GM18511 (cell line): Measurements from ENCODE around the gene HAGHL.
"Not testable (repeated sequence)": the region's sequence is repeated elsewhere in the genome, so short reads cannot be mapped to it uniquely, and the experiment has no call there.

Experiments
- ATAC-seq: cut with Tn5 transposase; IDR thresholded peaks from one replicate; pipeline ENCODE4 v1.9.1; 2021; ENCODE audit warnings: mild to moderate bottlenecking, moderate library complexity; ENCODE audit not compliant: unreplicated experiment

The HAGHL gene

DNA sequence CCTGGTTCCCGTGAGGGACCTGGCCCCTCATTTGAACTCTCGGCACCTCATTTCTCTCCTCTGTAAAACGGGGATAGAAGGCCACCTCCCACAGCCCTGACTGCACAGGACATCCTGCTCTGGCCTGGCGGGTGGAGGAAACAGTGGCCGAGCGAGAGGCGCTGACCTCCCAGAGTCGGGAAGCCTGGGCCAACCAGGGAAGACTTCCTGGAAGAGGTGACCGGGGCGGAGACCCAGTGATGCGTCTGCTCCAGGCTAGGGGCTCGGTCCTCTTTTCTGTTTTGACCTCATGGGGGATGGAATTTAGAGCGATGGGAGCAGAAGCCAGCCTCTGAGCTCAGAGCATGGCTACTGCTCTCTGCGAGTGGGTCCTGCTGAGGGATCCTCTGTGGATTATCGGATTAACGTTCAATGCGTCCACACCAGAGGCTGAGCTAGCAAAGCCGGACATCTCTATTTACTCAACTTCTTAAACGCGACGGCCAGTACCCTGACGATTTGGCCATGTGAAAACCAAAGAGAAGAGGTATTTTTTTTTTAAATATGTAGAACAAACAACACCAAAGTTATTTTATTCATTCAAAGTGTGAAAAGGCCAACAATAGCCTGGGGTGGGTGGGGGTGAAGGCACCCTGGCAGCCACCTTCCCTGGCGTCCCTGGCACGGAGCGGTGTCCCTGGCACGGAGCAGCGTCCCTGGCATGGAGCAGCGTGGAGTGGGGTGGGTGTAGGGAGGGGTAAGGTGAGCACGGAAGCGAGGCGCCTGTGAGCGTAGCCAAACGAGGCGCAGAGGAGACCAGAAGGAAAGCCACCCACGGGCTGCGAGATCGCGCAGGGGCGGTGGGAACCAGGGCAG, 24.5 kb downstream of the HAGHL start:
- no peak for ATAC-seq

DNA sequence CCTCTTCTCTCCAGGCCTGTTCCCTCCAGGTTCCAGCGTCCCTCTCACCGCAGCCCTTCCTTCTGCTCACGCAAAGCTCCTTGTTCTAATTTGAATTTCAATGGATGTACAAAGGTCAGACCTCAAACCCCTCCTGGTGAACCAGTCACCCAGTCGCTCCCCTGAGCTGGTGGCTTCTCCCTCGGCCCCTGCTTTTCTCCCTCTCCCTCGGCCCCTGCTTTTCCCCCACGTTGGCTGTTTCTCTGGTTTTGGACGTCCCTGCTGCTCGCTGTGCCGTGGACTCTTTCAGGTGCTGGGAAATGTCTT, 25.1 kb downstream of the HAGHL start:
- ATAC-seq: no peak

DNA sequence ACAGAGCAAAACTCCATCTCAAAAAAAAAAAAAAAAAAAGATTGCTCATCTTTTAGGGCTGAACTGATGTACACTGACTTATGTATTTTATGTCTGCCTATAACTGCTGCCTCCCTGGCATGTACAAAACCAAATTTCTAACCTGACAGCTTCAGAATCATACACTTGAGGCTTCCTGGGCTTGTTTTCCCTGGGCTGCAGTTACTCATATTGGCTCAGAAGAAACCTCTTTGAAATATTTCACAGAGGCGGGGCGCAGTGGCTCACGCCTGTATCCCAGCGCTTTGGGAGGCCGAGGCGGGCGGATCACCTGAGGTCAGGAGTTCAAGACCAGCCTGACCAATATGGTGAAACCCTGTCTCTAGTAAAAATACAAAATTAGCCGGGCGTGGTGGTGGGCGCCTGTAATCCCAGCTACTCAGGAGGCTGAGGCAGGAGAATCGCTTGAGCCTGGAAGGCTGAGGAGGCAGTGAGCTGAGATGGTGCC, 27.3 kb downstream of the HAGHL start:
- ATAC-seq: not testable (repeated sequence)

DNA sequence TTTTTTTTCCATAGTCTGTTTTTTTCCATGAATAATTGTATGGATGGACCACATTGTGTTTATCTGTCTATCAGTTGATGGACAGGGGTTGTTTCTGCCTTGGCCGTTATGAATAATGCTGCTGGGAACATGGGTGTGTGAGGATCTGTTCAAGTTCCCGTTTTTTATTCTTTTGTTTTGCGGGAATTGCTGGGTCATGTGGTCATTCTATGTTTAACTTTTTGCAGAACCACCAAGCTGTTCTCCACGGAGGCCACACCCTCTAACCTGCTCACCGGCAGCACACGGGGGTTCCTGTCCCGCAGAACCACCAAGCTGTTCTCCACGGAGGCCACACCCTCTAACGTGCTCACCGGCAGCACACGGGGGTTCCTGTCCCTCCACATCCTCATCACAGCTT, 27.8 kb downstream of the HAGHL start:
- no peak for ATAC-seq

DNA sequence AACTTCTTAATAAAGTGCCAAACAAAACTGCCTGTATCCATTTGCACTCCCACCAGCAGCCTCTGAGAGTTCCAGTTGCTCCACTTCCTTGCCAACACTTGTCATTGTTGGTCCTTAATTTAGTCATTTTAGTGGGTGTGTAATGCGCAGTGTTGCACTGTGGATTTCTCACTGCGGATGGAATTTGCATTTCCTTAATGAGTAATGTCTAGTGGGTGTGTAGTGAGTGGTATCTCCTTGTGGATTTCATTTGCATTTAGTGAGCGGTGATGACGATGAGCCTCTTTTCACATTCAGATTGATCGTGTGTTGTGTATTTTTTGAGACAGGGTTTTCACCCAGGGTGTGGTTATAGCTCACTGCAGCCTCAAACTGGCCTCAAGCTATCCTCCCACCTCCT, 29.5 kb downstream of the HAGHL start:
- ATAC-seq: no peak

DNA sequence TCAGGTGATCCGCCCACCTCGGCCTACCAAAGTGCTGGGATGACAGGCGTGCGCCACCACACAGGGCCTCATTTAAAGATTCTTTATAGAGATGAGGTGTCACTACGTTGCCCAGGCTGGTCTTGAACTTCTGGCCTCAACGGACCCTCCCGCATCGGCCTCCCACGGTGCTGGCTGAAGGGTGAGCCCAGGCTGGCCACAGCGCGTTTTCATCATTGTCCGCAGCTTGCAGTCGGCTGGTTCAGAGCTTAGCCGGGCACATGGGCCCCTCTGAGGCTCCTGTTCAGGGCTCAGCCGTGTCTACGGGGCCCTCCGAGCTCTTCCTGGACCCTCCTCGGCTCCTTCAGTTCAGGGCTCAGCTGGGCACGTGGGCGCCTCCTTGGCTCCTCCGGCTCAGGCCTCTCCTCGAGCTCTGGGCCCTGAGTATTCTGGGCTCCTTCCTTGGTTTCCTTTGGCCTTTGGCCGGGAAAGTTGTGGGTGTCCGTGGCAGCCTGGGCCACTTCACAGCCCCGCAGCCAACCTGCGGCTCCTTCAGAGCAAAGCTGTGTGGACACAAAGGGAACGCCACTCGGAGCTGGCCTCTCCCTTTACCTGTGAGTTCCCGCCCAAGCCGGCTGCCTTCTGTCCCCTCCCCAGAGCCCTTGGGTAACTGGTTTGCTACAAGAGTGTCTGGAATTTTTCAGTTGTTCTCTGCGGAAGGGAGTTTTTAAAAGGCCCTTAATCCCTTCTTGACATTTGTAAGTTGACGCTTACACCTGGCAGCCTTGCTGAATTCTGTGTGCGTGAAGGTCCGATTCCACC, 32.4 kb downstream of the HAGHL start:
- no peak for ATAC-seq

DNA sequence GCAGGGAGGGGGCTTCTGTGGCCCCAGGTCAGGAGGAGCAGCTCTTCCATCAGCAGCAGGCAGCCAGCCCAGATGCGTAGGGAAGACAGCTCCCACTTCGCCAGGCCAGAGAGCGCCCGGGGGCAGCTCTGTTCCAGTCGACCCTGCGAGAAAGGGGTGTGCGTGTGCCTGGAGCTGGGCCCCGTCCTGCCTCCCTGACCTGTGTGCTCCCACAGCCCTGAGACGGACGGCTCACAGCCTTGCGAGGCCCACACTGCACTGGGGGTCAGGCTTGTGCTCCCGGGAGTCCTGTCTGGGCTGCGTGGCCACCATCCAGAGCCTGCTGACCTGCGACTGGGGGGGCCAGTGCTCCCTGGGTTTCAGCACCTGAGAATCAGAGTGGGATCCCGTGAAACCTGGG, 33.2 kb downstream of the HAGHL start:
- ATAC-seq: no peak

DNA sequence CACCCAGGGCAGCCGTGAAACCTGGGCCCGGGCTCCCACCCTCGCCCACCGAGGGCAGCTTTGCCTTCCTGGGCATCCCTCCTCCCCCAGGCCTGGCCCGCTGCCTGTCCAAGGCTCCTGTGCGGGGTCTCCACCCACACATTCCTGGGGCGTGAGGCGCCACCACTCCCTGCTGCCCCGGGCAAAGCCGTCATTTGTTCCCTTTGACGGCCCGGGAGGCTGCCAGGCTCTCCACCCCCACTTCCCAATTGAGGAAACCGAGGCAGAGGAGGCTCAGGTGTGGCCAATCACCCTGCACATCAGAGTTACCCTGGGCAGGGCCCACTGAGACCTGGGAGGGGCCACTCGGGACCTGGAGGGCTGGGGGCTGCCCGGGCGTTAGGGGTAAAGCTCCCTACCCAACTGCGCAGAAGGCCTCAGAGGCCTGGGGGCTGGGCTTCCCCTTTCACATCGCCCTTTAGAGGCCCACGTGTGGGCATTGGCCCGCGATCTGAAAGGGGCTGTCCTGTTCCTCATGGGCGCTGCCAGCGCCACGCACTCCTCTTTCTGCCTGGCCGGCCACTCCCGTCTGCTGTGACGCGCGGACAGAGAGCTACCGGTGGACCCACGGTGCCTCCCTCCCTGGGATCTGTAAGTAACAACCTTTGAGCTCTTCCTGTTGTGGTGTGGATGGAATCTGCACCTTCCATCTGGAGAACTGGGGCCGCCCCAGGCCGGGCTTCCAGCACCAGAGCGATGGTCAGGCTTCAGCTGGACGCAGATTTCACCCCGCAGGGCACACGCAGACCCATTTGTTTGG, 33.8 kb downstream of the HAGHL start, which contains the start of gene MSLN:
Gene MSLN, plus strand, starts transcription at position 190 of the 799 bp plus-strand sequence. CDS start 1,947 bp downstream, outside the sequence.
- ATAC-seq: no peak

DNA sequence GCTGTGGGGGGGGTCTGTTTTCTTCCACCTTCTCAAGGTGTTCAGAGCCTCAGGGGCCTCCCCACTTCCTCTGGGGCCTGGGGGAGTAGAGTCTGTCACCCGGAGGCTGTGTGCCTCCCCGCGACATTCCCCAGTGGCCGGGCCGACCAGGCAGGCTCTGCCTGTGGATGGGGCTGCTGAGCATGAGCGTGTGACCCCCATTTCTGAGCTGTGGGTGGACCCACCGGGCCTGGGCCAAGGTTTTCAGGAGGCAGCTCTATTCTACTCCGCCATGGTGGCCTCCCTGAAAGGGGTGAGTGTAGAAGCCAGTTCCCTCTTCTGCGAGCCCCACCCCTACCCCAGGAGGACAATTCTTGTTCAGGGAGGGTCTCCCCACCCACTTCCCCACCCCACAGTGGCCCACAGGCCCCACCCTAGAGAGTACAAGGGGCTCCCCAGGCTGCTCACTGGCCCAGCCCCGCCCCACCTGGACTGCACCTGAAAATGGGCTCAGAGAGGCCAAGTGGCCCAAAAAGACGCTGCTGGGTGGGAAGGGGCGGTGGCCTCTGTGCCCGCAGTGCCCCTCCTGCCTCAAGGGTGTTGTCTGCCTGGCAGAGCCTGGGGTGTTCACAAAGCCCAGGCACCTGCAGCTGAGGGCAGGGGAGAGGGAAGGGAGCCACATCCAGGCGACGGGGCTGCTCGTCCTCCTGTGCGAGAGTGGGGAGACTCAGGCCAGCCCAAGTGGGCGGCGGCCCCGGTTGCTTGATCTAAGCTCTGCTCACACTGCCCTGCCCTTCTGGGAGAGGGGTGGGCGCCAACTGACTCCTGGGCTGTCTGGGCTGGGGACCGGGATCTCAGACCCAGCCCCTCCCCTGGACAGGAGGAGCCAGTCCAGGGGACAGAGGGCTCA, 35.0 kb downstream of the HAGHL start:
- no peak for ATAC-seq

DNA sequence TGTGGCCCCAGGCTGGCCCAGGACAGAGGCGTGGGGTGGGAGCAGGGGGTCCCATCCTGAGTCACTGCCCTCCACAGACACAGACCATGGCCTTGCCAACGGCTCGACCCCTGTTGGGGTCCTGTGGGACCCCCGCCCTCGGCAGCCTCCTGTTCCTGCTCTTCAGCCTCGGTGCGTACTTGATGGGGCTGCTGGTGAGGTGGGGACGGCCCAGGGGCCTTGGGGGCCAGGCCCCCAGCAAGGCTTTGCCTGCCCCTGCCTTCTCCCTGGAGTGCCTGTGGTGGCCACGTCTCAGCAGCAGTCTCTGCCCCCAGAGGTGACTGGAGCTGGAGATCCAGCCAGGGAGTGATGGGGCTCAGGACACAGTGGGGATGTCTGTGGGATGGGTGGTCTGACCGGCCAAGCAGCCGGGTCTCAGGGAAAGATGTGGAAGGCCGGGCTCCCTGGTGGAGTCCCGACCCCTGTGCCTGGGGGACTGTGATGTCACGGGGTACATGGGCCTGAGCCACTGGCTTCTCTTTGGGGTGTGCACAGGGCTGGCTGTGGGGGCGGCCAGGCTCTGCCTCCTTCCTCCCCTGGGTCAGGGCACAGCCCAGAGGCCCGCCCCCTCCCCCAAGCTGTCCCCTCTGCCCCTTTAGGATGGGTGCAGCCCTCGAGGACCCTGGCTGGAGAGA, 35.8 kb downstream of the HAGHL start:
- ATAC-seq: no peak

DNA sequence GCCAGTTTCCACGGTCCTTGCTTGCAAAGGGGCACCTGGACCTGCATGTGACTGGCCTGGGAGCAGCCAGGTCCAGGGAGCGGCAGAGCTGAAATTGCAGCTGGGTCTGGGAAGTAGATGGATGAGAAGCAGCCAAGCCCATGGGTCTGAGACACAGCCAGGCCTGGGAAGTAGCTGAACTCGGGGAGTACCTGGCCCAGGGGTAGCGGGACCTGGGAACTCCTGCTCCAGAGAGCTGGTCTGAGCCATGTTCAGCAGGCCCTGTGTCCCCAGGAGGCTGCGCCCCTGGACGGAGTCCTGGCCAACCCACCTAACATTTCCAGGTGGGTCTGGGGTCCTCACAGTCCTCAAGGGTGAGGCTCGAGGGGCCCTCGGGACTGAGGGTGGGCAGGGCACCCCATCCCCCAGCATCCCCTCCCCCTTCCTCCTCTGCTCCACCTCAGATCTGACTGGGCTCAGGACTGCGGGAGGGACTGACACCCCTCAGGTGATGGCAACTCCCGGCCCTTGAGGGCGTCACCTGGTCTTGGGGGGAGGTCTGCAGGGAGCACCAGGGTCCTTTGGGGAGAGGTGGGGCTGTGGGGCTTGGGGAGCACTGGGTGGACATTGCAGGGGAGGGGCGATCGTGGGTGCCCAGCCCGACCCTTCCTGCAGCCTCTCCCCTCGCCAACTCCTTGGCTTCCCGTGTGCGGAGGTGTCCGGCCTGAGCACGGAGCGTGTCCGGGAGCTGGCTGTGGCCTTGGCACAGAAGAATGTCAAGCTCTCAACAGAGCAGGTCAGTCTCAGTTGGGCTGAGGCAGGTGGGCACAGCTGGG, 36.7 kb downstream of the HAGHL start:
- ATAC-seq: no peak

DNA sequence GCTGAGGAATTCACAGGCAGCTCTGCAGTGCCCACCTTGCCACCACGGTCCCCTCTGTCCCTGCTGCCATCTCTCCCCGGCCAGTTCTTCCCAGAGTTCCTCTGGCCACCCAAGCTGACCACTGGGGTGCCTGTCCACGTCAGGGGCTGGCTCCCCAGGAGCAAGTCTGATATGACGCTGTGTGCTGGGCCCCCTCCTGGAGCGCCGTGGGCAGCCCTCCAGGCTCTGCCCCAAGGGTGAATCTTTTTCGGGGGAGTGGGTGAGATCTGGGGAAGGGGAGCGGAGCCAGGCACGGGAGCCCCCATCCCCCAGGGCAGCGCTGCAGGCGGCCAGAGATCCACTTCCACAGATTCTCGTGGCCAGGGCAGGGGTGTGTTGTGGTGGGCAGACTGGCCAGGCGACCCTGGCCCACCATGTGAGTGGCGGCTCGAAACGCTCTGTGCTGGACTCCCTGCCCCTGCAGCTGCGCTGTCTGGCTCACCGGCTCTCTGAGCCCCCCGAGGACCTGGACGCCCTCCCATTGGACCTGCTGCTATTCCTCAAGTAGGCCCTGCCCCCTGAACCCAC, 37.4 kb downstream of the HAGHL start:
- no peak for ATAC-seq

DNA sequence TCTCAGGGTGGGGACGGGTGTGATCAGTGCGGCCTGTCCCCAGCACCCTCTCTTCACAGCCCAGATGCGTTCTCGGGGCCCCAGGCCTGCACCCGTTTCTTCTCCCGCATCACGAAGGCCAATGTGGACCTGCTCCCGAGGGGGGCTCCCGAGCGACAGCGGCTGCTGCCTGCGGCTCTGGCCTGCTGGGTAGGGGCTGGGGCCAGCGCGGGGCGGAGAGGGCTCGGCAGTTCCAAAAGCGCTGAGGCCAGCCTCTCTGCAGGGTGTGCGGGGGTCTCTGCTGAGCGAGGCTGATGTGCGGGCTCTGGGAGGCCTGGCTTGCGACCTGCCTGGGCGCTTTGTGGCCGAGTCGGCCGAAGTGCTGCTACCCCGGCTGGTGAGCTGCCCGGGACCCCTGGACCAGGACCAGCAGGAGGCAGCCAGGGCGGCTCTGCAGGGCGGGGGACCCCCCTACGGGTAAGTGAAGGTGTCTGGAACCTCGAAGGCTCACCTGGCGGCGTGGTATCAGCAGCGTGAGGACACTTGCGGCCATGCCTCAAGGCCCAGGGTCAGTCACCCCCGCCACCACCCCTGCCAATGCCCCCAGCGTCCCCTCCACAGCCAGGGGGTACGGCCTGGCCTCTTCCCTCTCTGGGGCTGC, 38.1 kb downstream of the HAGHL start:
- ATAC-seq: no peak

DNA sequence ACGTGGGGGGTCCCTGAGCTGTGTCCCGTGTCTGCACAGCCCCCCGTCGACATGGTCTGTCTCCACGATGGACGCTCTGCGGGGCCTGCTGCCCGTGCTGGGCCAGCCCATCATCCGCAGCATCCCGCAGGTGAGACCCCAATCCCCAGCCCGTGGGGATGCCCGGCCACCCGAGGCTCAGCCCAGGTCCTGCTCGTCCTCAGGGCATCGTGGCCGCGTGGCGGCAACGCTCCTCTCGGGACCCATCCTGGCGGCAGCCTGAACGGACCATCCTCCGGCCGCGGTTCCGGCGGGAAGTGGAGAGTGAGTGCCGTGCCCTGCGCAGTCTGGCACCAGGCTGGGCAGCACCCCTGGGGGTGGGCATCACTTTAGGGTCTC, 38.6 kb downstream of the HAGHL start:
- no peak for ATAC-seq

DNA sequence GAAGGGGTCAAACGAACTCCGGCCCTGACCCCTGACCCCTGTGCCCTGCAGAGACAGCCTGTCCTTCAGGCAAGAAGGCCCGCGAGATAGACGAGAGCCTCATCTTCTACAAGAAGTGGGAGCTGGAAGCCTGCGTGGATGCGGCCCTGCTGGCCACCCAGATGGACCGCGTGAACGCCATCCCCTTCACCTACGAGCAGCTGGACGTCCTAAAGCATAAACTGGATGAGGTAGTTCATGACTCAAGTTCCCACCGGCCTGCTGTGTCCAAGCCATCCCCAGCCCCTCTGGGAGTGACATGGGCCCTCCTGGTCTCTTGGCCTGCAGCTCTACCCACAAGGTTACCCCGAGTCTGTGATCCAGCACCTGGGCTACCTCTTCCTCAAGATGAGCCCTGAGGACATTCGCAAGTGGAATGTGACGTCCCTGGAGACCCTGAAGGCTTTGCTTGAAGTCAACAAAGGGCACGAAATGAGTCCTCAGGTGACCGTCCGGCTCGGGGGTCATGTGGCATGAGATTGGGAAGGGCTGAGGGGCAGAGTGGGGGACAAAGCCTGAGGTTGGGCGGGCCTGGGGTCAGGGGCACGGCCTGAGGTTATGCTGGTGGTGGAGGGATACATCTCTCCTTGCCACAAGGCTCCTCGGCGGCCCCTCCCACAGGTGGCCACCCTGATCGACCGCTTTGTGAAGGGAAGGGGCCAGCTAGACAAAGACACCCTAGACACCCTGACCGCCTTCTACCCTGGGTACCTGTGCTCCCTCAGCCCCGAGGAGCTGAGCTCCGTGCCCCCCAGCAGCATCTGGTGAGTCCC, 39.3 kb downstream of the HAGHL start:
- ATAC-seq: no peak

DNA sequence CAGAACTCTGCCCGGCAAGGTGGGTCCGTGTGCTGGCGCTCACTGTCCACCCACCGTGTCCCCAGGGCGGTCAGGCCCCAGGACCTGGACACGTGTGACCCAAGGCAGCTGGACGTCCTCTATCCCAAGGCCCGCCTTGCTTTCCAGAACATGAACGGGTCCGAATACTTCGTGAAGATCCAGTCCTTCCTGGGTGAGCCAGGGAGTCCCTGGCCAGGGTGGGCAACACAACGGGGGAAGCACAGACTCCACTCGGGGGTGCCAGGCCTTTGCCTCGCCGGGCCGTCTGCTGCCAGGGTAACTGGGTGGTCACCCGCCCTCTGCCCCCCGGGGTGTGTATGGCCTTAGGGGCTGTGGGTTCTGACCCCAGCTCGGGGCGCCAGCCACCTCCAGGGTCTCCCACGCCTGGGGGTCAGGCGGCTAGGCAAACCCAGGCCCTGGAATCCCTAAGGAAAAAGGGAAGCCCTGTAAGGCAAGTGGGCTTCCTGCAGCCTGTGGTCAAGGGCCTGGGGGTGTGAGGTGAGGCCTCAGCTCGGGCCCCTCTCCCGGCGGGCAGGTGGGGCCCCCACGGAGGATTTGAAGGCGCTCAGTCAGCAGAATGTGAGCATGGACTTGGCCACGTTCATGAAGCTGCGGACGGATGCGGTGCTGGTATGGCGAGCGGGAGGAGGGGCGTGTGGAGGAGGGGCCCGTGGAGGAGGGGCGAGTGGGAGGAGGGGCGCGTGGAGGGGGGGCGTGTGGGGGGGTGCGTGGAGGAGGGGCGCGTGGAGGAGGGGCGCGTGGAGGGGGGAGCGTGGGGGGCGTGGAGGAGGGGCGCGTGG, 40.1 kb downstream of the HAGHL start:
- no peak for ATAC-seq
